NCI-H1694 (cell line): Measurements from ENCODE around the gene MTOR.
"Not testable (repeated sequence)": the region's sequence is repeated elsewhere in the genome, so short reads cannot be mapped to it uniquely, and the experiment has no call there.

Experiments used
- DNase-seq: peaks from one replicate; lab custom pipeline; 2025; lab: John Stamatoyannopoulos, UW

The MTOR gene

GRCh38 chr1:11107599-11107998 is 154.8 kb downstream of the MTOR start:
- DNase-seq, result no peak

- DNase-seq, result no peak
Observed at GRCh38 chr1:11105586-11105985, 156.8 kb downstream of the MTOR start.

GRCh38 chr1:11101347-11101746 is 161.0 kb downstream of the MTOR start:
- DNase-seq, result no peak

- DNase-seq, result not testable (repeated sequence)
Observed at GRCh38 chr1:11100806-11101205, 161.5 kb downstream of the MTOR start.

GRCh38 chr1:11100149-11100493 is 162.2 kb downstream of the MTOR start:
- DNase-seq, result no peak

- DNase-seq, result peak; percentile 70
Observed at GRCh38 chr1:11099310-11100148, 162.8 kb downstream of the MTOR start, which contains the start of gene EXOSC10. EXOSC10 (minus strand) TSS chr1:11099869; CDS start chr1:11099831, 38 bp downstream.

DNA sequence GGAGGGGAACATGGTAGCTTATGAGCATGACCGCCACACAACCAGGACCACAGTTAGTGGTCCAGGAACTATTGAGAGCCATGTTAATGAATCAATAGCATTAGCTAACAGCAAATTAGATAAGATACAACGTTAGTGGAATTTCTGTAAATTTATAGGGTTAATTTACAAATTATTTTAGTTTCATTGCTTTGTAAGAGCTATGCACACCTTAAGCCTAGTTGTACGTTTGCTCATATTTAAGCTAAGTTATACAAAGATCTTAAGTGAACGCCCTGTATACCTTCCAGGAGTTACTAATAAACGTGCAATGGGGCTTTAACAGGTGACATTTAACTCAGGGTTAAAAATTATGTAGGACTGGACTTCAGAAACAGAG is 163.4 kb downstream of the MTOR start:
- no peak for DNase-seq

DNA sequence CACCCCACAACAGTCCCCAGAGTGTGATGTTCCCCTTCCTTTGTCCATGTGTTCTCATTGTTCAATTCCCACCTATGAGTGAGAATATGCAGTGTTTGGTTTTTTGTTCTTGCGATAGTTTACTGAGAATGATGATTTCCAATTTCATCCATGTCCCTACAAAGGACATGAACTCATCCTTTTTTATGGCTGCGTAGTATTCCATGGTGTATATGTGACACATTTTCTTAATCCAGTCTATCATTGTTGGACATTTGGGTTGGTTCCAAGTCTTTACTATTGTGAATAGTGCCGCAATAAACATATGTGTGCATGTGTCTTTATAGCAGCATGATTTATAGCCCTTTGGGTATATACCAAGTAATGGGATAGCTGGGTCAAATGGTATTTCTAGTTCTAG is 178.6 kb downstream of the MTOR start:
- not testable (repeated sequence) for DNase-seq

GRCh38 chr1:11080931-11081330 is 181.4 kb downstream of the MTOR start:
- DNase-seq, result no peak

DNA sequence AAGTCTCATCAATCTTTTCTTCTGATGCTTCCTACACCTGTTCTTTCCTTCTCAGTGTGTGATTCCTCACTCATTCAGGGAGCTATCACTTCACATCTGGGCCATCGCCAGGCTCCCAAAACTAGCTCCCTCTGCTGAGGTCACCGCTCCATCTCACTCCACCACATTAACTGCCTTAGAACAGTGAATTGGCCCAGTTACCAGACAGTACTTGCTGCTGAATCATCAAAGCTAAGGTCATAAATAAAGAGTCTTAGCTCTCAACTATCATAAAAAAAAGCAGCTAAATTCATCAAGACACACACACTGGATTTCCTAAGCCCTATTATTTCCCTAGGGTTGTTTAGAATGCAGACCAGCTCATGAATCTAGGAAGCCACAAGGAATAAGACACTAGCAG is 183.7 kb downstream of the MTOR start:
- no peak for DNase-seq

GRCh38 chr1:11073398-11073797 is 189.0 kb downstream of the MTOR start:
- DNase-seq, result not testable (repeated sequence)

DNA sequence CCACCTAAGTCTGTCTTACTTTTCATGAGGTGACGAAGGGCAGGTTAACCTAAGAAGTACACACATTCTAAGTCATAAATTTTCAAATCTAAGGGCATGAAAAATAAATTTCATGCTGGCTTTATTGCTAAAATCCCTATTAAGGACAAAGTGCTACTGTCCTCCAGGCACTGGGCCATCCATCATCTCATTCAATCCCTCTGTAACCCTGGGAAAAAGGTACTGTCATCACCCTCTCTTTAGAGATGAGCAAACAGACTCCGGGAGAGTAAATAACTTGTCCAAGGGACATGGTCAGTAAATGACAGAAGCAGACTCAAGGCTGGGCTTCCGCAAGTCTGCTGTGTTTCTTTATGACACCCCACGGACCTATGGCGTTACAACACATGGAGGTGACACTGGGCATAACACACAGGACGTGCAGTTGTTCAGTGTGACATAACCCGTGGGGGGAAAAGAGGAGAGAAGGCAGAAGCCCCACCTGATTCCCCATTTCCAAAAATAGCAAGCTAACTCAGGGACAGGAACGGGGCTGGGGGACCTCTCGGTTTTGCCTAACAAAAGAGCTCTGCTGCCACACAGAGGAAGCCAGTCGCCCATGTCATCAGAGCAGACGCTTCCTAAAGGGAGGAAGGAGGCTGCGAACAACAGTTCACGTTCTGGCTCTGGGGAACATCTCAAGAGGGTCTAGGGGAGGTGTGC is 190.0 kb downstream of the MTOR start:
- peak; percentile 28 for DNase-seq

GRCh38 chr1:11071463-11072215 is 190.7 kb downstream of the MTOR start:
- peak; percentile 39 for DNase-seq

DNA sequence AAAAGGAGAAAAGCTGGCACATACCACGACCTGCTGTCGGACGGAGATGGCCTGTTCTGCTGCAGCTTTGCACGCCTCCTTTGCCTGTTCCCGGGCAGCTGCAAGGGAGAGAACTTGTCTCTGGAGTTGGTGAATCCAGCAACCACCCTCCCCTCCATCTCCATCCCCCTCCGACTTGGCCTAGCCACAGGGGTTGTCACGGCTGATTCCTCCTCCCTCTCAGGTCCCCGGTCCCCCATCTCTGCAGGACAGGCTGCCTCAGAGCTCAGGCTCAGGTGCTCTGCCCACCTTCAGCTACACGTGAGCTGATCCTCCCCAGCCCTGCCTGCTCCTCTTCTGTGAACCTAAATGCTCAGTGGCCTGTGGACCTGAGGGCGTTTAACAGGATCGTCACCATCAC is 191.5 kb downstream of the MTOR start:
- no peak for DNase-seq

- DNase-seq, result no peak
Observed at GRCh38 chr1:11068600-11069473, 193.5 kb downstream of the MTOR start.

- DNase-seq, result no peak
Observed at GRCh38 chr1:11067716-11068599, 194.4 kb downstream of the MTOR start.

DNA sequence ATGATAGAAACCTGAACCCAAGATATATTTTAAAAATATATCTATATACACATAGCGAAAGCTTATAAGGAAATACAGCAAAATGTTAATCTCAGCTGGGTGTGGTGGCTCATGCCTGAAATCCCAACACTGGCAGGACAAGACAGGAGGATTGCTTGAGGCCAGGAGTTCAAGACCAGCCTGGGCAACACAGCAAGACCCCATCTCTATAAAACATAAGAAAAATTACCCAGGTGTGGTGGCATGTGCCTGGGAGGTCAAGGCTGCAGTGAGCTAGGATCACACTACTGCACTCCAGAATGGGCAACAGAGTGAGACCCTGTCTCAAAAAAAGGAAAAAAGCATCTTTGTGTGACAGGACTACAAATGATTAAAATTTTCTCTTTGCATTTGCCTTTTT is 196.6 kb downstream of the MTOR start:
- no peak for DNase-seq

GRCh38 chr1:11064942-11065341 is 197.4 kb downstream of the MTOR start:
- DNase-seq, result no peak

GRCh38 chr1:11063937-11064537 is 198.3 kb downstream of the MTOR start:
- DNase-seq, result not testable (repeated sequence)

DNA sequence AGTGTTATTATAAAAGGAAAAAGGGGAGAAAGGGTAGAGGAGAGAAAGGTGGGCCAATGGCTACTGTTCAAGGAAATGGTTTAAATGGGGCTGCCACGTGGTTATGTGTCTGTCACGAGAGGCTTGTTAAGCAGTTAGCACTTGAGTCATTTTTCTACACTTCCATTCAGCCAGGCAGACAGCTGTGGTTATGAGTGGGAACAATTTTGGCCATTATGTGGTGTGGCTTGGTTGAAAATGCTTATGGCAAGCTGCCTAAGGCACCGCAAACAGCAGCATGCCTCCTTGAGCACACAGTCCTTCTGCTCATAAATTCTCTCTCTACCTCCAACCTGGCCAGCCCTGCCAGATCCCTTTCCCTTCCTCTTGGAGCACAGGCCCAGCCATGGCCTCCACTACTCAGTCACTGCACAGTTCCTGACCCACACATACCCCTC is 199.4 kb downstream of the MTOR start:
- DNase-seq, result no peak
